HG02943 (cell line): Measurements from ENCODE around the gene SMIM26.
"Not testable (repeated sequence)": the region's sequence is repeated elsewhere in the genome, so short reads cannot be mapped to it uniquely, and the experiment has no call there.

Source experiments
- ATAC-seq: cut with Tn5 transposase; IDR thresholded peaks from one replicate; pipeline ENCODE4 v1.9.1; 2021; ENCODE audit warnings: mild to moderate bottlenecking, low read depth, moderate library complexity; ENCODE audit not compliant: unreplicated experiment

SMIM26 gene, protein sequence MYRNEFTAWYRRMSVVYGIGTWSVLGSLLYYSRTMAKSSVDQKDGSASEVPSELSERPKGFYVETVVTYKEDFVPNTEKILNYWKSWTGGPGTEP

DNA sequence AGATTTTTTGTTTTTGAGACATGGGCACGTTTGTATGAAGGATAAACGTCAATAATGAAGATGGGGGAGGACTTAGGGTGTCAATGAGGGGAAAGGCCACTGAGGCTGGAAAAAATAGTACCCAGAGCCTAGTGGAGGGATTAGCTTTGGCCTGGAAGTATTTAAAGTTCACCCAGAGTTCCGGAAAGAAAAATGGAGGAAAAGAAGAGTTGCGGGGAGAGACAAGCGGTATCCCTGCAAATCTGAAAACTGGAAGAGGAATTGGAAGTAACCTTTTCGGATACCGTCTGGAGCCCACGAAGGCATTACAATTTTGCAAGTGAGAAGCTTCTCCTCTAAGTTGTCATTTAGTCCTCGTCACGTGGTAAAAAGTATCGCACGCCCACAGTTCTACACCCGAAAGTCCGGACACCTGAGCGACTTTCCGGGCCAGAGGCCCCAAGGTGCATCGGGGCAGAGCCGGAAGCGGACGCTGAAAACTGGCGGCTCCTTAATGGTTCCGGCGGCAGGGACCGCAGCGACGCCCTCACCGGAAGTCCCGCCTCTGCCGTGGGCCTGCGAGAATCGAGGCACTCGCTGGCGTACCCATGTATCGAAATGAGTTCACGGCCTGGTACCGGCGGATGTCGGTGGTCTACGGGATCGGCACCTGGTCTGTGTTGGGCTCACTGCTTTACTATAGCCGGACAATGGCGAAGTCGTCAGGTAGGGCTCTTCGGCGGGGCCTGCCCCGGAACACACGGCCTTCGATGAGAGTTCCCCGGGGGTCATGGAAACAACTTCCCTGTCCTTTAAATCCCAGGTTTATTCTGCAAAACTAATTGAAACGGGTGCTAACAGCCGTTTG, at the start of gene SMIM26:
Gene SMIM26 (plus strand): TSS at position 541 of the 847 bp plus-strand sequence. CDS start 47 bp downstream, at position 588.
- ATAC-seq, result peak; percentile 99

DNA sequence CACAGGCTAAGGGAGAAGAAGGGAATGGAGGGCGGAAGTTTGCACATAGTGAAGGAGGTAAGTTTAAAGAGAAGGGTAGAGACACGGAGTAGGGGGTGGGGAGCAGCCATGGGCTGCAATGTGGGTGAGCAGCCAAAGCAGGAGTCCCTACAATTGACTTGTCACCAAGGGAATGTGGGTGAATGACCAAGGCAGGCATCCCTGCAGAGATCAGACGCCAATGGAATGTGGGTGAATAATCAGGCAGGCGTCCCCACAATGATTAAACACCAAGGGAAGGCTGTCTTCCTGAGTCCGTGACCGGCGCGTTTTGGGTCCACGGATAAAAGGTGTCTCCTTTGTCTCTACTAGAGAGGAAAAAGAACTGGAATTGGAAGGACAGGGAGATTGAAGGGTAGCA, 45.2 kb upstream of the SMIM26 start:
- ATAC-seq, result not testable (repeated sequence)

DNA sequence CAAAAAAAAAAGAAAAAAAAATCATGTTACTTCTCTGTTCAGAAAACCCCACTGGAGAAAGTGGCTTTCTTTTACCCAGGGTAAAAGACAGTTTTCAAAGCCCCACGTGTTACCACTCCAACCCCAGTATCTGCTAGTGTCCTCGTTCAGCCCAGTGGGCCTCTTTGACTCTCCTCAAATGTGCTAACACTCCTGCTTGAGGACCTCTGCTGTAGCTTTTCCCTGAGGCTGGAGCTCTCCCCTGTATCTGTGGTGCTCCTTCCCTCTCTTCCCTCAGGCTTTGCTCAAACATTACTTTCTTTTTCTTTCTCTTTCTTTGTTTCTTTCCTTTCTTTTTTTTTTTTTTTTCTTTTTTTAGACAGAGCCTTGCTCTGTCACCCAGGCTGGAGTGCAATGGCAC, 44.2 kb upstream of the SMIM26 start:
- no peak for ATAC-seq

DNA sequence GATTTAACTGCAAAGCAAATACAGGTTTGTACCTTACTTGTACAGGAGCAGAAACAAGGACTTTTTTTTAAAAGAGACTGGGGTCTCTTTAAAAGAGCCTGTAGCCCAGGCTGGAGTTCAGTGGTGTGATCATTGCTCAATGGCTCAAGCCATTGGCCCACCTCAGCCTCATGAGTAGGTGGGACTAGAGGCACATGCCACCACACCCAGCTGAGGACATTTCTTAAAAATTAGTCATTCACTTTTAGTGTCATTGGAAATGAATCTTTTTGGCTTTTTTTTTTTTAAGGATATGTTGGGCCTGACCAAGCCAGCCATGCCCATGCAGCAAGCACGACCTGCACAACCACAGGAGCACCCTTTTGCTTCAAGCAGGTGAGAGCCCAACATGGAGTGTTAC, 42.6 kb upstream of the SMIM26 start:
- ATAC-seq, result no peak

DNA sequence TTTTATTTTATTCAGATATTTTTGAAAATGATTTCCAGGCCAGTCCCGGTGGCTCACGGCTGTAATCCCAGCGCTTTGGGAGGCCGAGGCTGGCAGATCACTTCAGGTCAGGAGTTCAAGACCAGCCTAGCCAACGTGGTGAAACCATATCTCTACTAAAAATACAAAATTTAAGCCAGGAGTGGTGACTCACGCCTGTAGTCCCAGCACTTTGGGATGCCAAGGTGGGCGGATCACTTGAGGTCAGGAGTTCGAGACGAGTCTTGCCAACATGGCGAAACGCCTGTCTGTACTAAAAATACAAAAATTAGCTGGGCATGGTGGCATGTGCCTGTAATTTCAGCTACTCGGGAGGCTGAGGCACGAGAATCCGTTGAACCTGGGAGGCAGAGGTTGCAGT, 40.5 kb upstream of the SMIM26 start:
- ATAC-seq, result not testable (repeated sequence)

DNA sequence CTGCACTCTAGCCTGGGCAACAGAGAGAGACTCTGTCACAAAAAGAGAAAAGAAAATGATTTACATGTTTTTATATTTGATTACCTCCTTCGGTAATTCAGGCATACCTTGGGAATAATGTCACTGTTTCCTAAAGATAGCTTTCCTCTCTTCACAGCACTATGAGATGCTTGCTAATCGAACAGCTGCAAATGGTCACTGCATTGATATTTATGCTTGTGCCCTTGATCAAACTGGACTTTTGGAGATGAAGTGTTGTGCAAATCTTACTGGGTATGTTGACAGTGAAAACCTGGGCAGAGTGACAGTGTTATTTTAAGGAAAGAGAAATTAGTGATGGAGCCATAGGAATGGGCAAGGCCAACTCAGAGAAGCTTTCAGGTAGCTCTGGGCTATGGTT, 39.9 kb upstream of the SMIM26 start:
- no peak for ATAC-seq

DNA sequence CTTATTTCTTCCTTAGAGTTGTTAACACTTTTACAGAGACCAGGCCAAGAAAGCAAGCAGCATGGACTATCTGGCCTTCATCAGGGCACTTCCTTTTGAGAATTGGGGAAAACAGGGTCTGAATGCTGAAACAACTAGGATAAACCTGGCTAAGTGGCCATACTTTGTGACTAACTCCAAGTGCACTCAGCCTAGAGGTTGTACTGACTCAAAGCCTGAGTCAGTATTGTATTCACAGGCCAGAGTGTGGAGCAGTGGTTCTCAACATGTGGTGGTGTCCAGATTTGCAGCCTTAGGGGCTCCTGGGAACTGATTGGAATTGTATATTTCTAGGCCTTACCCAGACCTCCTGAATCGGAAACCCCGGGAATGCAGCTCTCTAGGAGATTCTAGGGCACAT, 39.4 kb upstream of the SMIM26 start:
- ATAC-seq, result no peak

DNA sequence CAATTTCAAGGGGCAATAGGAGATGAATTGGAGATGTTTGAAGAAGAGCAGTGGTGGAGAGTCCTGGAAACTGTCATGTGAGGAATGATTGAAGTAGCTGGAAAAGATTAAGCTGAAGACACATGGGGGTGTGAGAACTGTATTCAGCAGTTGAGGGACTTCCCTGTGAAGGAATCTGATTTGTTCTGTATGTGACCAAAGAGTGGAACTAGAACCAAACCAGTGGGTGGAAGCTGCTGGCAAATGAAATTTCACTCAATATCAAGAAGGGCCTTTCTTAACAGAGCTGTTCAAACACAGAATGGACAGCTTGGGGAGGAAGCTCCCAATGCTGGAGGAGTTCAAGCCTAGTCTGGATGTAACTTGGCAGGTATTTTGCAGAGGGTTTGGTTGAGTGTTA, 38.2 kb upstream of the SMIM26 start:
- no peak for ATAC-seq

DNA sequence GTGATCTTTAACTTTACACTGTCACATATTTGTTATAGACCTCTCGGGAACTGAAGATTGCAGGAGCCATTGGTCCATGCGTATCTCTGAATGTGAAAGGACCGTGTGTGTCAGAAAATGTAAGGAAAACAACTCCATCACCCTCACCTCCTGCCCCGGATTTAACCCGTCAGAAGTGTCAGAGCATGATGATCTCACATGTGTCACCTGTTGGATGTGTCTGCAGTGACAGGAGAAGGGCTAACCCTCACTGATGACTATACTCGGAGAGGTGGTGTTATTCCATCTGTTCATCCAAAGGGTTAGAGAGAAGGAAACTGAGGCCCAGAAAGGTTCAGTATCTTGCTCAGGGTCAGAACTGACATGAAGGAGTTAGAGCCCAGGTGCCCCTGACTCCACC, 34.6 kb upstream of the SMIM26 start:
- no peak for ATAC-seq

DNA sequence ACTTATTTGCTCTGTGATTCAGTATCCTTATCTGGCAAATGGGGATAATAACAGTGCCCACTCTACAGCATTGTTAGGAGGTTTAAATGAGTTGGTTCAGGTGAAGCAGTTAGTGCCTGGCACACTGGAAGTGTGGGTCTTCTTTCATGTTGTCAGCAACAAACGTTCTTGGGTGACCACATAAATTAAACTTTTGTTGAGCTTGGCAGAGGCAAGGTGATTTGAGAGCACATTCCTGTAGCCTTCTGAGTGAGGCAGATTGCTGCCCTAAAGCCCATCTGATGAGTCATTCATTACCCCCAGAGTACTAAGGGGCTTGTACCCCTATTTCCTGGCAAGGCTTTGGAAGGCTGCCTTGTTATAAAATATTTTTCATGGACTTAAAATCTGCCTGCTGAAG, 33.7 kb upstream of the SMIM26 start:
- no peak for ATAC-seq

DNA sequence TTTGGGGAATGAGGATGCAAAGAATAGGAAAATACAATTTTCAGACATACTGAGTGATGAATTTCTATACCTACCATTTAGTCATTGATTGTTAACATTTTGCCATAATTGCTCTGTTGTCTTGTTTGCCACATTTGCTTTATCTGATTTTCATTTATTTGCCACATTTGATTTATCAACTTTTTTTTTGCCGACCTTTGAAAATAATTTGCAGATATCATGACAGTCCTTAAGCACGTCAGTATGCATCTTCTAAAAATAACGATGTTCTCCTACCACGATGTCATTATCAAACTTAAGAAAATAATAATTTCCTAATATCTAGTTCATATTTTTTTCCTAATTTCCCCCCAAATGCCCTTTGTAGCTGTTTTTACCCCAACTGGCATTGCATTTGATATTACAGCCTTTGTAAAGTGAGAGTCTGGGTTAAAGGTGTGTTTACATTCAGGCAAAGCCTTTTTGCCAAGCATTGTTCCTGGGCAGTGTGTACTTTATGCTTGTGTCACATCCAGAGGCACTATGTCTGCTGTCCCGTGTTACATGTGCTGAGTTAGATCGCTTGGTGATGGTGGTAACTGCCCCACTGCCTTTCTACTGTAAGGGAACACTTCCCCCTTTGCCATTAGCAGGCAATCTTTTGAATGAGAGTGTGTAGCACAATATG, 33.1 kb upstream of the SMIM26 start:
- no peak for ATAC-seq

DNA sequence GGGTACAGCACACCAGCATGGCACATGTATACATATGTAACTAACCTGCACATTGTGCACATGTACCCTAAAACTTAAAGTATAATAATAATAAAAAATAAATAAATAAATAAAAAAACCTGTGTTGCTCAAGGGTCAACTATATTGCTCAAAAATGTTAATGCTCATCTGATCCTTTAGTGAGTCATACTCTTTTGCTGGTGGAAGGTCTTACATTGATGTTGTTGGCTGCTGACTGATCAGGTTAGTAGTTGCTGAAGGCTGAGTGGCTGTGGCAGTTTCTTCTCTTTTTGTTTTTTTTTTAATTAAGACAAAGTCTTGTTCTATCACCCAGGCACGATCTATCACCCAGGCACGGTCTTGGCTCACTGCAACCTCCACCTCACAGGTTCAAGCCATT, 29.6 kb upstream of the SMIM26 start:
- ATAC-seq, result no peak

DNA sequence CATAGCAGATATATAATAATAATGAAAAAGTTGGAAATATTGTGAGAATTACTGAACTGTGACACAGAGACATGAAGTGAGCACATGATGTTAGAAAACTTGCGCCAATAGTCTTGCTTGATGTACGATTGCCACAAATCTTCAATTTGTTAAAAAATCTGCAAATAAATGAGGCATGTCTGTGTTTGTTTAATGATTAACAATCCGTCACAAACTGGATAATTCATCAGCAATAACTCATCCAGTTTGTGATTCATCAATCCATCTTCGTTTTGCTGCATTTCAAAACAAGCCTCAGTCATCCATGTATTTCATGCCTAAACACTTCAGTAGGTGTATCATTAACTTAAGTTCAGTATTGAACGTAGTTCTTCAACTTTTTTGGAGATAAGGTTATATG, 25.5 kb upstream of the SMIM26 start:
- no peak for ATAC-seq

DNA sequence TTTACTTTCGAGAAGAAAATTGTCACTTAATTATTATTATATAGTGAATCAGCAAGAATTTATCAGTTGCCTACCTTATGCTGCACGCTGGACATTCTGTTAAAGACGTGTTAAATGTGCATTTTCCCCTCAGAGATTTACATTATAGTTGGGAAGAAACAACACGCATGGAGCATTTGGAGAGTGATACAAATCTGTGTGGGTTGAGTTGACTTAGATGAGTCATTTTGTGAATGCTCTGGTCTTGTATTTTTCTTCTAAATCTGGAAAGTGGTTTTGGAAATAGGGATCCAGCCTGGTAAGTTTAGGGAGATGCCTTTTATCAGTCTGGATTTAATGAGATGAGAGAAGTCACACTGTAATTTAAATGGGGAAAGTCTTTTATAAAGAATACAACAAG, 24.0 kb upstream of the SMIM26 start:
- ATAC-seq, result no peak

DNA sequence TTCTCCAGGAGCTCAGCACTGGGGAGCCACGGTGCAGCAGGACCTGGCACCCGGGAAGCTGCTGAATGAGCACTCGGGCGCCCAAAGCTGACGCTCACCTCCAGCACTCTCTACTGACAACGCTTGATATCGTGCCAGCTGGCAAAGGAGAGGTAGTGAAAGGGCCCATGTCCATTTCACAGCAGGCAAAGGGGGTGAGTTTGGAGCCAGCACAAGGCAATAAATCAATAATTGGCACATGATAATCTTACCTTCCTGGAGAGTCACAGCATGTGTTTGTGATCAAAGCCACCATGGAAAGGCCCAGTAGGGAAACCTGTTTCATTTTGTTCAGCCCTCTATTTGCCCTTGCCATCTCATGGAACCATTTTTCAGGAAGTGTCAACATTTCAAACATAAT, 23.3 kb upstream of the SMIM26 start:
- no peak for ATAC-seq

DNA sequence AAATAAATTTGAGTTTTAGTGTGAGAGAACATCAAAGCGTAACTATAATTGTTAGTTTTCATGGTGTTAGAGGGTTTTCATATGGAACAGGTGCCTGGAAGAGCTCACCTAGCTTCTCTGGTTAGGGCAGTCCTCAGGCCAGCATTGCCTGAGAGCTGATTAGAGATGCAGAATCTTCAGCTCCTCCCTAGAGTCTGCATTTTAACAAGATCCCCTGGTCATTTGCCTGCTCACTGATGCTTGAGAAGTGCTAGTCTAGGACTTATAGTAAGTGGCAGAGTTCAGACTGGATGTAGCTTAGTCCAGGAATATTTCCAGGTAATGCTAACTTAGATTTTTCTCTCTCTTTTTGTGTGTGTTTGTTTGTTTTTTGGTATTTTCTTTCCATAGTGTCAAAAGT, 21.7 kb upstream of the SMIM26 start:
- ATAC-seq, result no peak

DNA sequence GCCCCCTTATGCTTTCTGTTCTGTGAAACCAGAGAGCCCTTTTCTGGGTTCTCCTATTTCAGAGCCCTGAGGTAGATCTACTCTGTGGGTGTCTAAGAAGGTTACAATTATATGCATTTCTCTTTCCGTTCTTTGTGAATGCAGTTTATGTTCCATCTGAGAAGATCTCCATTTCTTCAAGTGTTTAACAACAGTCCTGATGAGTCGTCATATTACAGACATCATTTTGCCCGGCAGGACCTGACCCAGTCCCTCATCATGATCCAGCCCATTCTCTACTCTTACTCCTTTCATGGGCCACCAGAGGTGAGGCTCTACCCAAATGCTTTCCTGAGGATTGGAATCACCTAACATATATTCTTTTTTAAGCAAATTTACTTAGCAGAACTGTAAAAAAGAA, 18.8 kb upstream of the SMIM26 start:
- no peak for ATAC-seq

DNA sequence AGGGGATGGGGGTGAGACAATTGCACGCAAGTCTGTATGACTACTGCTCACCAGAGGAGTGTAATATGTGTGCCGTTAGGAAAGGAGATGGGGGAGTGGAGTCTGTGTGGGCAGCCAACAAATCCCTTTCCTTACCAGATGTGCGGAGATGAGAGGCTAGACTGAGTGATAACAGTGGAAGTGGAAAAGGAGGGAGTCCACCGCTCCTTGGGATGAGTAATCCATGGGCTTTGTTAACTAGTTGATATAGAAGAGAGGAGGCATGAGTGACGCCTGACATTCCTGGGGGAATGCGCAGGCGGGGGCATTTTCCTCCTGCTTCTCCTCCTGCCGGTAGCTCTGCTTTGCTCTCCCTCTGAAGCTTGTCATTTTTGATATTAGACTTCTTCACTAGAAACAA, 13.5 kb upstream of the SMIM26 start:
- no peak for ATAC-seq

DNA sequence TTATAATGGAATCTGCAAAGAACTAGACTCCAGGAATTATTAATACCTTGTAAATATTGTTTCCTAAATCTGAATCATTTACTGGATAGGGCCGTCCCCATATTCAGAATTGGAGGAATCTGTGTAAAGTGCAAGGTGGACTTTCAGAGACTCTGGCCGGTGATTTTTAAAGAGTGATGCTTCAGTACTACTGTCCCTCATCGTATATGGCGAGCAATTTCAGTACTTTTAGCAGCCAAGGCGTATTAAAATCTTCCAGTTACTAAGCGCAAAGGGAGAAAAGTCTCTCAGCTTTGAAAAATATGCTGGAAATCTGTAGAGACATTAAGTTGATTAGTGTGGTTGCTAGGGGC, 483 bp downstream of the SMIM26 start:
- ATAC-seq, result peak; percentile 18

DNA sequence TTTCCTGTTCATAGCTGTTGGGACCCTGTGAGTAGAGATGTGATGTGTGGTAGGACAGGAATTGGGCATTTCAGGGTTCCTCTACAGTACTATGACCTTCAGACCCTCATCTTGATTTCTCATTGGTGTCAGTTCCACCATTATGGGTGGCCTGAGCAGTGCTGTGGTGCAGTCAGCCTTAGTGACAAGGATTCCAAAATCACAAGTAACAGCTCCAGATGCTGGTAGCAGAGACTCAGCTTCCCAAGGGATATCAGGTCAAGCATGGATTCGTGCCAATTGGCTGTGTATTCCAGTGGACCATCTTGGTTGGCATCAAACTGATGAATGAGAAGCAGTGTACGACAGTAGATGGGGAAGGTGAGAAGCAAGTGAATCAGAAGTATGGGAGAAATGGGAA, 3.8 kb downstream of the SMIM26 start:
- ATAC-seq, result no peak

DNA sequence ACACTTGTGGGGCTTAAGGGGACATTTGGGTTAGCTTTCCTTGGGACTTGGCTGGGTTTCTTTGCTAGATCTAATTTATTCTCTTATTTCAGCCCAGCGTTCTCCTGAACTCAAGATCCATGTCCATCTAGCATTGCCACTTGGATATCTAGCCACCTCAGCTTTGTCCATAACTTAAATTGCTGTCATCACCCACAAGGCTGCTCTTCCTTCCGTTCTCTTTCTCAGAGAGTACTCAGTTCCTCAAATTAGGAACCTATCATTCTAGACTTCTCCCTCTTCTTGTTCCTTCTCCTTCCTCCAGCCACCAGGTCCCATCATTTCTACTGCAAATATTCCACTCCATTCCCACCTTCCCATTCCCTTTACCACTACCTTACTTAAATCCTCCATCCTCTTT, 4.3 kb downstream of the SMIM26 start:
- ATAC-seq, result no peak

DNA sequence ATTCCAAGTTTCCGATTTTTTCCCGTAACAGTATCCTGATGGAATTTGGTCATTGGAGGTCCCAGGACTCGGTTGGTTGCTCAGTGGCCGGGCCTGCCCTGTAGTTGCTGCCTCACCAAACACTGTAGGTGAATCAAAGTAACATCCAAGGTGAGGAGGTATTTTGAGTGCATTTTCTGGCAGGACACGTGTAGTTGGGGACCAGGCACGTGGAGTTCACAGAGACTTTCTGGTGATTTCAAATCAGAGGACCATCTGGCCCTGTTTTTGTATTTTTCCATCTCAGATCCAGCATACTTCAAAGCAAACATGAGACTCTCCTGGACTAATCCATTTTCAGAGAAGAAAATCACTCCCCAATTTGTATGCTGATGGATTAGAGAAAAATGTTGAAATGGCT, 10.7 kb downstream of the SMIM26 start:
- ATAC-seq, result no peak
